IMR-90 (cell line): ENCODE results near the gene OARD1. TPM values are rescaled to one million over a fixed set of nuclear protein-coding genes. Genes with fewer than 3 reads are reported as not detected.
A peak's percentile ranks its signal among the peaks of the same experiment; 100 is the strongest.

ENCODE experiments used
- ATAC-seq: fragments of 200-7000 bp; cut with Tn5 transposase; 2 replicates; pipeline ENCODE4 v1.9.1; 2020; ENCODE audit warnings: low read depth, mild to moderate bottlenecking, moderate library complexity
- BruUV-seq: library from RNA; stranded (reverse); fragments of 400-500 nt; replicated peaks from 2 replicates; lab custom pipeline; 2021; lab: Mats Ljungman, UMichigan
- CTCF ChIA-PET: fragments of 300-600 bp; formaldehyde crosslinking; extraction: SDS; loops from one replicate; lab custom pipeline; 2021; ENCODE audit warnings: antibody characterized with exemption; lab: Yijun Ruan, JAX
- POLR2A ChIA-PET: fragments of 300-600 bp; sonication (Branson Sonifier 250); formaldehyde crosslinking; loops from one replicate; lab custom pipeline; 2022; ENCODE audit warnings: antibody characterized with exemption; ENCODE audit not compliant: unreplicated experiment; lab: Charles Lee
- DNase-seq: peaks from one replicate; pipeline ENCODE4 v3.0.0; 2013
- H2AFZ ChIP-seq: replicated peaks from 2 replicates; pipeline ENCODE3; 2013; ENCODE audit warnings: low read length, mild to moderate bottlenecking; ENCODE audit not compliant: poor library complexity
- H2AK5ac ChIP-seq: 2 replicates; pipeline ENCODE4 v1.6.1; 2013; ENCODE audit warnings: low read depth, low read length, inconsistent platforms
- H2AK9ac ChIP-seq: replicated peaks from 2 replicates; pipeline ENCODE3; 2013; ENCODE audit warnings: mild to moderate bottlenecking, low read depth, low read length, moderate library complexity; ENCODE audit not compliant: poor library complexity
- H2BK120ac ChIP-seq: 2 replicates; pipeline ENCODE4 v1.6.1; 2013; ENCODE audit warnings: low read depth, low read length, inconsistent platforms
- H2BK15ac ChIP-seq: 3 replicates; pipeline ENCODE4 v1.6.1; 2013; ENCODE audit warnings: low read depth, low read length, inconsistent platforms
- H2BK20ac ChIP-seq: 2 replicates; pipeline ENCODE4 v1.6.1; 2013; ENCODE audit warnings: low read depth, mild to moderate bottlenecking, inconsistent platforms, low read length, moderate library complexity
- H2BK5ac ChIP-seq: 2 replicates; pipeline ENCODE4 v1.6.1; 2013; ENCODE audit warnings: mild to moderate bottlenecking, low read depth, low read length, inconsistent platforms; ENCODE audit not compliant: poor library complexity, severe bottlenecking
- H3K14ac ChIP-seq: replicated peaks from 2 replicates; pipeline ENCODE4 v1.6.1; 2013; ENCODE audit warnings: low read depth, low read length, inconsistent platforms
- H3K18ac ChIP-seq: 2 replicates; pipeline ENCODE4 v1.6.1; 2013; ENCODE audit warnings: low read depth, low read length, control low read depth
- H3K23ac ChIP-seq: 2 replicates; pipeline ENCODE4 v1.6.1; 2013; ENCODE audit warnings: low read depth, low read length, inconsistent platforms
- H3K27ac ChIP-seq: 2 replicates; pipeline ENCODE4 v1.5.1; 2013; ENCODE audit warnings: mild to moderate bottlenecking, control low read depth, low read length; ENCODE audit not compliant: insufficient read depth
- H3K27me3 ChIP-seq: 2 replicates; pipeline ENCODE4 v1.6.1; 2013; ENCODE audit warnings: low read length; ENCODE audit not compliant: control insufficient read depth, insufficient read depth
- H3K36me3 ChIP-seq: 2 replicates; pipeline ENCODE4 v1.6.1; 2013; ENCODE audit warnings: low read length, mixed read lengths; ENCODE audit not compliant: control insufficient read depth, insufficient read depth
- H3K4ac ChIP-seq: 2 replicates; pipeline ENCODE4 v1.6.1; 2013; ENCODE audit warnings: low read depth, low read length, inconsistent platforms
- H3K4me1 ChIP-seq: 2 replicates; pipeline ENCODE4 v1.6.1; 2013; ENCODE audit warnings: low read length, mixed read lengths; ENCODE audit not compliant: control insufficient read depth, insufficient read depth
- H3K4me2 ChIP-seq: 2 replicates; pipeline ENCODE4 v1.6.1; 2013; ENCODE audit warnings: low read depth, mild to moderate bottlenecking, control low read depth, low read length, moderate library complexity
- H3K4me3 ChIP-seq: 2 replicates; pipeline ENCODE4 v1.5.1; 2013; ENCODE audit warnings: low read depth, mild to moderate bottlenecking, control low read depth, low read length, moderate library complexity; ENCODE audit not compliant: insufficient read depth
- H3K56ac ChIP-seq: 2 replicates; pipeline ENCODE4 v1.6.1; 2013; ENCODE audit warnings: low read length, inconsistent platforms; ENCODE audit not compliant: insufficient read depth; ENCODE audit errors: extremely low read depth
- H3K79me1 ChIP-seq, 2 experiments: 2 replicates each; pipeline ENCODE4 v1.6.1; 2013; ENCODE audit warnings: low read length in 2 of 2, inconsistent platforms in 1 of 2, low read depth in 1 of 2
- H3K9ac ChIP-seq: 2 replicates; pipeline ENCODE4 v1.6.1; 2013; ENCODE audit warnings: low read depth, low read length, control low read depth
- H3K9me1 ChIP-seq: 2 replicates; pipeline ENCODE4 v1.6.1; 2013; ENCODE audit warnings: low read length, inconsistent platforms; ENCODE audit not compliant: insufficient read depth
- H3K9me3 ChIP-seq: 2 replicates; pipeline ENCODE4 v1.6.1; 2013; ENCODE audit warnings: low read length; ENCODE audit not compliant: control insufficient read depth, insufficient read depth
- H4K20me1 ChIP-seq: 2 replicates; pipeline ENCODE4 v1.6.1; 2013; ENCODE audit warnings: low read length, inconsistent platforms; ENCODE audit not compliant: insufficient read depth
- H4K5ac ChIP-seq: 2 replicates; pipeline ENCODE4 v1.6.1; 2013; ENCODE audit warnings: mild to moderate bottlenecking, low read depth, low read length, control low read depth
- H4K8ac ChIP-seq, 2 experiments: 2 replicates each; pipeline ENCODE4 v1.6.1; 2013; ENCODE audit warnings: low read depth in 2 of 2, low read length in 2 of 2, control low read depth in 1 of 2, inconsistent platforms in 1 of 2
- H4K91ac ChIP-seq: 2 replicates; pipeline ENCODE4 v1.6.1; 2013; ENCODE audit warnings: low read depth, low read length, inconsistent platforms; ENCODE audit not compliant: insufficient read depth
- POLR2A ChIP-seq: IDR thresholded peaks from 2 replicates; pipeline ENCODE4 v1.6.1; 2012; ENCODE audit warnings: mild to moderate bottlenecking, low read depth, low read length
- RFX5 ChIP-seq: IDR thresholded peaks from 2 replicates; pipeline ENCODE4 v1.8.0; 2012; ENCODE audit warnings: low read depth, mild to moderate bottlenecking, low read length, moderate library complexity
- WGBS, 2 experiments: methylation state at CpG; one replicate each; pipeline versions ENCODE4 v1.1.5 to v1.1.7; 2013; ENCODE audit warnings: missing lambda C conversion rate in 2 of 2; ENCODE audit not compliant: insufficient read length in 1 of 2; ENCODE audit errors: extremely low coverage in 2 of 2; 5-methylcytosine and 5-hydroxymethylcytosine counted together
- dilution Hi-C: fragments of 300-500 bp; cut with HindIII; formaldehyde crosslinking; loops from one replicate; pipeline ENCODE4 v1.14.3; 2018; ENCODE audit warnings: low sequenced_read_pairs; ENCODE audit not compliant: unreplicated experiment
- in situ Hi-C: fragments of 300-500 bp; cut with MboI; formaldehyde crosslinking; loops from 3 replicates; pipeline ENCODE4 v1.14.3; 2019; ENCODE audit warnings: low sequenced_read_pairs, inconsistent platforms, mixed read lengths
- intact Hi-C: fragments of 100-400 bp; cut with micrococcal nuclease; formaldehyde crosslinking; loops from 2 replicates; pipeline ENCODE4 v1.10.0; 2022
- polyA plus RNA-seq, 3 experiments: library from polyadenylated mRNA; depleted of rRNA; stranded (reverse); fragments of >200 nt; gene quantifications; 2 replicates each; pipeline ENCODE4 v1.2.3, GENCODE V29; 2012; ENCODE audit warnings: low replicate concordance in 1 of 3
- total RNA-seq: library from RNA; depleted of rRNA; stranded (reverse); fragments of >200 nt; gene quantifications from 2 replicates; pipeline ENCODE4 v1.2.3, GENCODE V29; 2012

The OARD1 gene
- total and polyA plus RNA-seq, 2 of the 4 experiments (the other 2 are of a cell fraction) = 2.3 to 5.5 TPM

DNA sequence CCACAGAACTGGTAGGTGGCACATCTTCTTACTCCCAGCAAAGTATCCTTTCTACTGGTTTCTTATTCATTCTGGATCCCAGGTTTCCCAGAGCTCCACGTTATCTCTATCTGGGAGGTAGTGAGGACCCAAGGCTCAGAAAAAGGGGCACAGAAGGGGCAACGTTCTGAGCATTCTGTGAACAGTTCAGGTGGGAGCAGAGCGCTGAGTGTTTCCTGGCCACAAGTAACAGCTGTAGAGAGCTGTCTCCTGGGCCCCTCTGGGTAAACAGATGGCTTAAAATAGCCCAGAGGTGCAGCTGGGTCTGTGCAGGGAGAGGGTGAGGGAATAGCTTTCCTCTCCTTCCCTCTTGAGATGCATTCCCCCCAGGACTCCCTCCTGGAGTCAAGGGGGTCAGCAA is 17.0 kb downstream of the OARD1 start:
- Histone ChIP-seq H2BK20ac (no peak overlapping the region), H2BK120ac (no peak overlapping the region), H3K27me3 (peaks cover 2% of the 10 kb centered on the region; the same call in 1 of the 2 replicates), H3K4me1 (peaks cover 12% of the 10 kb centered on the region), H2AK5ac (no peak overlapping the region), H3K4ac (no peak overlapping the region), H4K20me1 (no peaks in the 10 kb centered on the region), H3K79me1 (no peaks in the 10 kb centered on the region), H3K27ac (no peak overlapping the region), H3K9me1 (0 out of 2 replicates have a peak, but pooled peaks cover 3% of the 10 kb centered on the region), H3K56ac (no peak overlapping the region), H3K18ac (no peak overlapping the region), H4K5ac (no peak overlapping the region), H4K91ac (no peak overlapping the region), H2BK15ac (no peak overlapping the region), H2AK9ac (no peak overlapping the region), H3K9ac (no peak overlapping the region), H2AFZ (no peak overlapping the region), H3K36me3 (no peaks in the 10 kb centered on the region), H3K14ac (no peak overlapping the region), H4K8ac (no peak overlapping the region), H2BK5ac (no peak overlapping the region), H3K9me3 (no peaks in the 10 kb centered on the region), H3K4me3 (no peak overlapping the region), H3K4me2 (no peak overlapping the region), H3K23ac (no peak overlapping the region)
- CTCF ChIA-PET = interaction anchor here (0.6 kb wide), 1 partner anchor 145 kb away, joined by 3 read pairs; no protein-coding TSS in a partner anchor
- BruUV-seq = no TSS peak
- no CpG with 5 or more reads among the region's 3 CpGs for WGBS, 2 experiments
- intact Hi-C loops = no loop called here
- in situ Hi-C loops = no loop called here
- dilution Hi-C loops = no loop called here
- TF ChIP-seq POLR2A (no peak), RFX5 (no peak)
- DNase-seq = peak; percentile 6
- POLR2A ChIA-PET = no interaction called here
- peak; percentile 36; the same call in 1 of the 2 replicates for ATAC-seq
